Liver (tissue), 3 donors: ENCODE results near the gene NPC2.

Source experiments
- CTCF ChIP-seq: fragments of 150-350 bp; IDR thresholded peaks from 2 replicates; pipeline ENCODE4 v1.5.1; 2017; ENCODE audit warnings: improper control_type of control experiment, low read depth, low read length; ENCODE audit not compliant: missing input control
- FOXA1 ChIP-seq: IDR thresholded peaks from 2 replicates; pipeline ENCODE4 v1.6.1; 2016; ENCODE audit warnings: antibody characterized with exemption
- HNF4A ChIP-seq, 2 donors: conservative IDR thresholded peaks; 2 replicates each; pipeline ENCODE4 v1.6.1; 2016; ENCODE audit warnings: antibody characterized with exemption in 2 of 2, mild to moderate bottlenecking in 2 of 2
- MAX ChIP-seq: IDR thresholded peaks from 2 replicates; pipeline ENCODE4 v1.6.1; 2016; ENCODE audit warnings: antibody characterized with exemption
- REST ChIP-seq: IDR thresholded peaks from 2 replicates; pipeline ENCODE4 v1.6.1; 2016; ENCODE audit warnings: antibody characterized with exemption, mild to moderate bottlenecking
- SP1 ChIP-seq: IDR thresholded peaks from 2 replicates; pipeline ENCODE4 v1.6.1; 2018; ENCODE audit warnings: antibody characterized with exemption, mild to moderate bottlenecking
- donor health status: healthy.
- donor health status: healthy.

- TF ChIP-seq HNF4A (conservative IDR thresholded peaks at IDR 0.05) (no peak), FOXA1 (no peak), CTCF (no peak), REST (no peak), MAX (no peak), SP1 (no peak)
Observed at GRCh38 chr14:74429991-74430390, 63.1 kb downstream of the NPC2 start.
